Duodenal mucosa (tissue), 2 donors: ENCODE measurements around the gene GPR89B.
"Not testable (repeated sequence)": the region's sequence is repeated elsewhere in the genome, so short reads cannot be mapped to it uniquely, and the experiment has no call there.

ENCODE experiments used
- H3K27ac ChIP-seq: one replicate; pipeline ENCODE4 v1.7.0; 2013; ENCODE audit warnings: low read depth, low read length
- H3K27me3 ChIP-seq, 2 donors: one replicate each; pipeline ENCODE4 v1.7.0; 2013; ENCODE audit warnings: low read length in 2 of 2, control low read depth in 1 of 2; ENCODE audit not compliant: insufficient read depth in 2 of 2, control insufficient read depth in 1 of 2
- H3K36me3 ChIP-seq, 2 donors: one replicate each; pipeline ENCODE4 v1.7.0; 2013; ENCODE audit warnings: low read length in 2 of 2, control low read depth in 1 of 2; ENCODE audit not compliant: insufficient read depth in 2 of 2, control insufficient read depth in 1 of 2
- H3K4me1 ChIP-seq, 2 donors: one replicate each; pipeline ENCODE4 v1.7.0; 2013; ENCODE audit warnings: low read length in 2 of 2, control low read depth in 1 of 2; ENCODE audit not compliant: insufficient read depth in 2 of 2, control insufficient read depth in 1 of 2
- H3K4me3 ChIP-seq, 2 donors: one replicate each; pipeline ENCODE4 v1.7.0; 2013; ENCODE audit warnings: low read length in 2 of 2, low read depth in 1 of 2
- H3K9ac ChIP-seq, 2 donors: one replicate each; pipeline ENCODE4 v1.7.0; 2013; ENCODE audit warnings: low read length in 2 of 2, low read depth in 1 of 2
- H3K9me3 ChIP-seq, 2 donors: one replicate each; pipeline ENCODE4 v1.7.0; 2013; ENCODE audit warnings: low read length in 2 of 2, control low read depth in 1 of 2; ENCODE audit not compliant: control insufficient read depth in 1 of 2

The GPR89B gene

GRCh38 chr1:147992916-147993315 lies 64.7 kb downstream of the GPR89B start:
- not testable (repeated sequence) for H3K9ac ChIP-seq, H3K27ac ChIP-seq, H3K4me3 ChIP-seq

DNA sequence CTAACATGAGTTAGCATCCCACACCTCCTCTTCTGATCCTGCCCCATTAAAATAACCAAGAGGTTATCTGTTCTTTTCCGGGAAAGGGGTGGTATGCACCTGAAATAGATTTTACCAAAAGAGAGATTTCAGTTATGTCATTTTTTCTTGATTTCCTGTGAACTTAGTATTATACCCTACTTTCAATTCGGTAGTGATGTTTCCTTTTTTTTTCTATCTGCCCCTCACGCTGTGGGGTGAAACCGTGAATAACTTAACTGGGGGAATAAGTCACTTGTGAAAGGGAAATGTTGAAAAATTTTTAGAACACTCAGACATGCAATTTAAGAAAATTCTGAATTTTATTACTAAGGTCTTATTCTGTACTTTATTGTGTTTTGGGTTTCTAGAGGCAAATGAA lies 65.2 kb downstream of the GPR89B start:
- not testable (repeated sequence) for H3K4me3 ChIP-seq, H3K27ac ChIP-seq, H3K9me3 ChIP-seq, H3K27me3 ChIP-seq, H3K36me3 ChIP-seq, H3K4me1 ChIP-seq, H3K9ac ChIP-seq

More at GRCh38 chr1:147992916-147993315, 64.7 kb downstream of the GPR89B start:
- not testable (repeated sequence) for H3K36me3 ChIP-seq, H3K27me3 ChIP-seq, H3K4me1 ChIP-seq, H3K9me3 ChIP-seq

- H3K4me1 ChIP-seq, H3K27me3 ChIP-seq, H3K36me3 ChIP-seq, H3K27ac ChIP-seq, H3K9ac ChIP-seq, H3K4me3 ChIP-seq, H3K9me3 ChIP-seq: not testable (repeated sequence)
Observed at GRCh38 chr1:147993825-147994615, 65.8 kb downstream of the GPR89B start.

- not testable (repeated sequence) for H3K9me3 ChIP-seq, H3K9ac ChIP-seq, H3K27ac ChIP-seq, H3K4me1 ChIP-seq, H3K4me3 ChIP-seq, H3K36me3 ChIP-seq, H3K27me3 ChIP-seq
Observed at GRCh38 chr1:147996088-147996487, 67.9 kb downstream of the GPR89B start.

- not testable (repeated sequence) for H3K4me3 ChIP-seq, H3K27me3 ChIP-seq, H3K9me3 ChIP-seq, H3K27ac ChIP-seq, H3K4me1 ChIP-seq, H3K36me3 ChIP-seq, H3K9ac ChIP-seq
Observed at GRCh38 chr1:148007724-148008123, 79.5 kb downstream of the GPR89B start.

- no peak overlapping the region for H3K27ac ChIP-seq
- H3K27me3 ChIP-seq = peaks cover 7% of the 10 kb centered on the region in 2 donors
- H3K9ac ChIP-seq = no peak overlapping the region
Observed at GRCh38 chr1:148010527-148010926, 82.3 kb downstream of the GPR89B start.

GRCh38 chr1:148013177-148014144 lies 85.2 kb downstream of the GPR89B start:
- not testable (repeated sequence) for H3K4me1 ChIP-seq, H3K4me3 ChIP-seq, H3K36me3 ChIP-seq, H3K27me3 ChIP-seq, H3K9me3 ChIP-seq, H3K9ac ChIP-seq, H3K27ac ChIP-seq

More at GRCh38 chr1:148010527-148010926, 82.3 kb downstream of the GPR89B start:
- Histone ChIP-seq H3K4me1 (no peaks in the 10 kb centered on the region), H3K4me3 (no peak overlapping the region), H3K36me3 (no peaks in the 10 kb centered on the region), H3K9me3 (no peaks in the 10 kb centered on the region)

GRCh38 chr1:148014289-148015200 lies 86.3 kb downstream of the GPR89B start:
- not testable (repeated sequence) for H3K9me3 ChIP-seq, H3K27me3 ChIP-seq, H3K9ac ChIP-seq, H3K36me3 ChIP-seq, H3K27ac ChIP-seq, H3K4me1 ChIP-seq
- H3K4me3 ChIP-seq = peak overlapping the region in 1 of 2 donors; percentile 43

DNA sequence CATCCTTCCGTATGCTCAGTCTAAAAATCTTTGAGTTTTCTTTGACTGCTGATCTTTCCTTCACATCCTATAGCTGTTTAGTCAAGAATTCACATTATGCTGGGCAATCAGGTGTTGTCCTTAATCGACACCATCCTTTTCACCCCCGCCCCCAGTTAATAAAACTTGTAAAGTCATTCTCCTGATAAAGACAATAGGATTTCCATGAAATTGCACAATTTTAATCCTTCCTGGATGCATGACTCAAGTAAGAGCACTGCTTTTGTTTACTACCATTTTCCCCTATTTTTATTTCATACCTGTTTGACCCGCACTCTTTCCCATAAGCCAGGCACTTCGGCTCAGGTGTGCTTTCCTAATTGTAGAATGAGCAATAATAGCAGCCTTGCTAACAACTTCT lies 96.7 kb downstream of the GPR89B start:
- not testable (repeated sequence) for H3K27me3 ChIP-seq, H3K9ac ChIP-seq, H3K9me3 ChIP-seq

More for the DNA sequence above, 96.7 kb downstream of the GPR89B start:
- H3K27ac ChIP-seq, H3K4me1 ChIP-seq, H3K4me3 ChIP-seq, H3K36me3 ChIP-seq: not testable (repeated sequence)
